Activated CD4-positive, alpha-beta T cell treated with anti-CD3 and anti-CD28 coated beads, Interleukin-2, amount 50 U/mL, for 24 hours (primary cell): ENCODE results near the gene OR51A4.
"Not testable (repeated sequence)": the region's sequence is repeated elsewhere in the genome, so short reads cannot be mapped to it uniquely, and the experiment has no call there.

Experiments used
- DNase-seq, 2 donors: peaks; one replicate each; pipeline ENCODE4 v3.0.0-alpha.2; 2020; ENCODE audit warnings: low read depth in 1 of 2, low spot score in 1 of 2

The OR51A4 gene

GRCh38 chr11:4947505-4947904 is at the start of gene OR51A4:
OR51A4 (minus strand) TSS chr11:4947605; CDS start chr11:4947100, 505 bp downstream.
- DNase-seq, result no peak

GRCh38 chr11:4994551-4994950 is 47.1 kb upstream of the OR51A4 start, which contains the start of gene OR51L1:
OR51L1 (plus strand) TSS chr11:4994851; CDS start chr11:4998983, 4,132 bp downstream.
- DNase-seq, result no peak

GRCh38 chr11:4991060-4991459 is 43.7 kb upstream of the OR51A4 start:
- no peak for DNase-seq

- no peak for DNase-seq
These were observed 36.4 kb upstream of the OR51A4 start for GRCh38 chr11:4983841-4984240.

- DNase-seq, result no peak
These were observed 35.3 kb upstream of the OR51A4 start for GRCh38 chr11:4982678-4983077.

- no peak for DNase-seq
These were observed 31.6 kb upstream of the OR51A4 start for GRCh38 chr11:4979036-4979435.

- DNase-seq, result no peak
These were observed 28.0 kb upstream of the OR51A4 start for GRCh38 chr11:4975436-4975835.

GRCh38 chr11:4962816-4963215 is 15.4 kb upstream of the OR51A4 start:
- no peak for DNase-seq

GRCh38 chr11:4960877-4961276 is 13.5 kb upstream of the OR51A4 start:
- no peak for DNase-seq

GRCh38 chr11:4957396-4957795 is 10.0 kb upstream of the OR51A4 start:
- DNase-seq, result no peak

- not testable (repeated sequence) for DNase-seq
These were observed 8.2 kb upstream of the OR51A4 start, which contains the start of gene OR51A2 for GRCh38 chr11:4955613-4956012. OR51A2 (minus strand) TSS chr11:4955713; CDS start chr11:4955713, 0 bp downstream.

GRCh38 chr11:4936745-4937144 is 10.7 kb downstream of the OR51A4 start:
- DNase-seq, result no peak

GRCh38 chr11:4932751-4933150 is 14.7 kb downstream of the OR51A4 start:
- no peak for DNase-seq

GRCh38 chr11:4926608-4927007 is 20.8 kb downstream of the OR51A4 start:
- DNase-seq, result no peak

GRCh38 chr11:4924239-4924638 is 23.2 kb downstream of the OR51A4 start, which contains the start of gene OR51G1:
OR51G1 (minus strand) TSS chr11:4924339; CDS start chr11:4924339, 0 bp downstream.
- DNase-seq, result no peak

GRCh38 chr11:4922304-4922703 is 25.1 kb downstream of the OR51A4 start:
- DNase-seq, result no peak

GRCh38 chr11:4921796-4922195 is 25.6 kb downstream of the OR51A4 start:
- DNase-seq, result no peak

GRCh38 chr11:4919250-4919649 is 28.2 kb downstream of the OR51A4 start, which contains the start of gene OR51G2:
OR51G2 (minus strand) TSS chr11:4919350; CDS start chr11:4915663, 3,687 bp downstream.
- no peak for DNase-seq

GRCh38 chr11:4916581-4916980 is 30.8 kb downstream of the OR51A4 start:
- no peak for DNase-seq

- DNase-seq, result no peak
These were observed 43.9 kb downstream of the OR51A4 start, which contains the start of gene OR51A7 for GRCh38 chr11:4903484-4903883. OR51A7 (plus strand) TSS chr11:4903783; CDS start chr11:4907370, 3,587 bp downstream.
